K562 (cell line): ENCODE data around the gene DMAC2. TPM values are rescaled to one million over a fixed set of nuclear protein-coding genes. Genes with fewer than 3 reads are reported as not detected.

Experiments
- ADNP ChIP-seq: fragments of 200-800 bp; sonication (Bioruptor generic); IDR thresholded peaks from 2 replicates; pipeline ENCODE4 v1.6.1; 2016; ENCODE audit warnings: missing genetic modification characterization, missing compliant biosample characterization
- BCOR ChIP-seq: fragments of 450-650 bp; IDR thresholded peaks from 2 replicates; pipeline ENCODE4 v1.6.1; 2016
- CHD2 ChIP-seq: IDR thresholded peaks from 2 replicates; pipeline ENCODE4 v1.6.1; 2011; ENCODE audit warnings: low read depth, low read length
- DACH1 ChIP-seq: fragments of 450-650 bp; IDR thresholded peaks from 2 replicates; pipeline ENCODE4 v1.6.1; 2018; ENCODE audit not compliant: partially characterized antibody
- HDAC6 ChIP-seq: IDR thresholded peaks from 2 replicates; pipeline ENCODE4 v1.6.1; 2012; ENCODE audit warnings: low read depth, mild to moderate bottlenecking, control low read depth, inconsistent platforms, low read length, moderate library complexity
- HDGF ChIP-seq: fragments of 450-650 bp; IDR thresholded peaks from 2 replicates; pipeline ENCODE4 v1.6.1; 2016
- L3MBTL2 ChIP-seq: fragments of 450-650 bp; IDR thresholded peaks from 2 replicates; pipeline ENCODE4 v1.6.1; 2016; ENCODE audit warnings: mild to moderate bottlenecking, moderate library complexity
- NRF1 ChIP-seq, 2 experiments: fragments of 450-650 bp; IDR thresholded peaks in 1 of 2; conservative IDR thresholded peaks in 1 of 2; 2 replicates each; pipeline ENCODE4 v1.6.1; 2014; ENCODE audit warnings: mild to moderate bottlenecking in 2 of 2
- TAF15 ChIP-seq: fragments of 200-400 bp; formaldehyde crosslinking; IDR thresholded peaks from 2 replicates; pipeline ENCODE4 v1.6.1; 2017; ENCODE audit warnings: mild to moderate bottlenecking, low read depth, low read length, moderate library complexity
- ZNF121 ChIP-seq: sonication (generic); formaldehyde crosslinking; conservative IDR thresholded peaks from 2 replicates; pipeline ENCODE4 v1.8.0; 2022; ENCODE audit warnings: missing genetic modification reagents
- ZNF507 ChIP-seq: conservative IDR thresholded peaks from 2 replicates; pipeline ENCODE4 v1.6.1; 2017; ENCODE audit warnings: missing genetic modification characterization, missing compliant biosample characterization
- polyA plus RNA-seq, 8 experiments: library from polyadenylated mRNA; depleted of rRNA in 4 of 8; stranded (reverse) in 5 of 8; unstranded in 3 of 8; fragments of >200 nt; fragmentation: Nextera tagmentation in 2 of 8; fragmentation: Illumina TruSeq in 1 of 8; extraction: Ambion mirVana in 2 of 8; extraction: Trizol in 1 of 8; gene quantifications; 2 replicates each; pipeline versions ENCODE4 v1.2.1 to v1.2.3, GENCODE V29; 2011 to 2014; ENCODE audit warnings: inconsistent platforms in 1 of 8, missing spikeins in 1 of 8
- total RNA-seq, 7 experiments: library from RNA; depleted of rRNA in 6 of 7; stranded (reverse); fragments of >200 nt in 6 of 7; fragmentation: Illumina TruSeq in 2 of 7; extraction: Trizol in 2 of 7; gene quantifications; 2 replicates each; pipeline versions ENCODE4 v1.2.1 to v1.2.3, GENCODE V29; 2011 to 2021; ENCODE audit warnings: low replicate concordance in 1 of 7
- TF ChIP-seq, protein P1 (sequence below): sonication (generic); formaldehyde crosslinking; IDR thresholded peaks from 2 replicates; pipeline ENCODE4 v1.8.0; 2022; ENCODE audit warnings: mild to moderate bottlenecking, missing genetic modification reagents
- TF ChIP-seq, protein P2 (sequence below): sonication (generic); formaldehyde crosslinking; IDR thresholded peaks from 2 replicates; pipeline ENCODE4 v1.8.0; 2022; ENCODE audit warnings: mild to moderate bottlenecking, missing genetic modification reagents

Gene DMAC2
- total and polyA plus RNA-seq, 9 of the 15 experiments (the other 6 are each of a cell fraction or from before 2014, with no cell fraction given): 12.9 to 61.2 (median 43.1) TPM

DNA sequence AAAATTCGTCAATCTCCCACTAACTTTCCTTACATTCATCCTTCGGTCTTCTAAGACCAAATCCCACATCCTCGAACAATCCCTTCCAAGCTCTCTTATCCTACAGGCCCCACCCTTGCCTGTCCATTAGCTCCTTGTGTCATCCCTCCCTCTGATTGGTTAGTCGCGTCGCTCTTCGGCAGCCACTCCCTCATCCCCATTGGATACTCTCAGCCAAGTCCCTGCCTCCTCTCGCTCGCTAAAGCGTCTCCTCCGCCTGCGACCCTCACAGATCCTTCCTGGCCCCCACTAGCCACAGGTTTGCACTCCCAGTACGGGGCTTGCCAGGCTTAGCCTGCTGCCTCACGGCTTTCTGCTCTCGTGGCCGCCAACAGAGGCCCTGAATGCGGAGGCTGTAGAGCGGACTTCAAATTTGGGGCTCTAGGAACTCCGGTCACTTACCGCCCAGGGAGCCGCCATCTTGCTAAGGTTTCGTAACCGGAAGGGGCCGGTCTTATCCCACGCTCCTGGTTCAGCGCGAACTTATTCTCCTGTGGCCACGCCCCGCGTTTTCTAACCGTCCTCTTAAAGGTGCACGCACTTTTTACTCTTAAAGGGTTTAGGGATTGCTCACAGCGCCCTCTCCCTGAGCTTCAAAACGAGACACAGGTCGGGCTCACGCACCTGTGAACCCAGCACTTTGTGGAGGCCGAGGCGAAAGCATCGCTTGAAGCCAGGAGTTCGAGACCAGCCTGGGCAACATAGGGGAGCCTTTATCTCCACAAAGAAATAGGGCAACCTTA lies at the start of gene DMAC2 (continued):
- peak; percentile 35; the same call in 1 of the 2 replicates for TF ChIP-seq BCOR
- TF ChIP-seq ZNF507 (tag): no peak
- no peak for TF ChIP-seq ZNF121 (CRISPR knock-in tag)
- TF ChIP-seq ADNP (tag): peak; percentile 91
- TF ChIP-seq, protein P1, sequence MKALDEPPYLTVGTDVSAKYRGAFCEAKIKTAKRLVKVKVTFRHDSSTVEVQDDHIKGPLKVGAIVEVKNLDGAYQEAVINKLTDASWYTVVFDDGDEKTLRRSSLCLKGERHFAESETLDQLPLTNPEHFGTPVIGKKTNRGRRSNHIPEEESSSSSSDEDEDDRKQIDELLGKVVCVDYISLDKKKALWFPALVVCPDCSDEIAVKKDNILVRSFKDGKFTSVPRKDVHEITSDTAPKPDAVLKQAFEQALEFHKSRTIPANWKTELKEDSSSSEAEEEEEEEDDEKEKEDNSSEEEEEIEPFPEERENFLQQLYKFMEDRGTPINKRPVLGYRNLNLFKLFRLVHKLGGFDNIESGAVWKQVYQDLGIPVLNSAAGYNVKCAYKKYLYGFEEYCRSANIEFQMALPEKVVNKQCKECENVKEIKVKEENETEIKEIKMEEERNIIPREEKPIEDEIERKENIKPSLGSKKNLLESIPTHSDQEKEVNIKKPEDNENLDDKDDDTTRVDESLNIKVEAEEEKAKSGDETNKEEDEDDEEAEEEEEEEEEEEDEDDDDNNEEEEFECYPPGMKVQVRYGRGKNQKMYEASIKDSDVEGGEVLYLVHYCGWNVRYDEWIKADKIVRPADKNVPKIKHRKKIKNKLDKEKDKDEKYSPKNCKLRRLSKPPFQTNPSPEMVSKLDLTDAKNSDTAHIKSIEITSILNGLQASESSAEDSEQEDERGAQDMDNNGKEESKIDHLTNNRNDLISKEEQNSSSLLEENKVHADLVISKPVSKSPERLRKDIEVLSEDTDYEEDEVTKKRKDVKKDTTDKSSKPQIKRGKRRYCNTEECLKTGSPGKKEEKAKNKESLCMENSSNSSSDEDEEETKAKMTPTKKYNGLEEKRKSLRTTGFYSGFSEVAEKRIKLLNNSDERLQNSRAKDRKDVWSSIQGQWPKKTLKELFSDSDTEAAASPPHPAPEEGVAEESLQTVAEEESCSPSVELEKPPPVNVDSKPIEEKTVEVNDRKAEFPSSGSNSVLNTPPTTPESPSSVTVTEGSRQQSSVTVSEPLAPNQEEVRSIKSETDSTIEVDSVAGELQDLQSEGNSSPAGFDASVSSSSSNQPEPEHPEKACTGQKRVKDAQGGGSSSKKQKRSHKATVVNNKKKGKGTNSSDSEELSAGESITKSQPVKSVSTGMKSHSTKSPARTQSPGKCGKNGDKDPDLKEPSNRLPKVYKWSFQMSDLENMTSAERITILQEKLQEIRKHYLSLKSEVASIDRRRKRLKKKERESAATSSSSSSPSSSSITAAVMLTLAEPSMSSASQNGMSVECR (CRISPR knock-in tag): peak; percentile 74
- peak; percentile 45; the same call in 1 of the 2 replicates for TF ChIP-seq CHD2
- no peak for TF ChIP-seq TAF15
- 0 out of 2 replicates have a peak, but pooled peaks have one; percentile 67 for TF ChIP-seq HDGF
- no peak for TF ChIP-seq DACH1
- TF ChIP-seq, protein P2, sequence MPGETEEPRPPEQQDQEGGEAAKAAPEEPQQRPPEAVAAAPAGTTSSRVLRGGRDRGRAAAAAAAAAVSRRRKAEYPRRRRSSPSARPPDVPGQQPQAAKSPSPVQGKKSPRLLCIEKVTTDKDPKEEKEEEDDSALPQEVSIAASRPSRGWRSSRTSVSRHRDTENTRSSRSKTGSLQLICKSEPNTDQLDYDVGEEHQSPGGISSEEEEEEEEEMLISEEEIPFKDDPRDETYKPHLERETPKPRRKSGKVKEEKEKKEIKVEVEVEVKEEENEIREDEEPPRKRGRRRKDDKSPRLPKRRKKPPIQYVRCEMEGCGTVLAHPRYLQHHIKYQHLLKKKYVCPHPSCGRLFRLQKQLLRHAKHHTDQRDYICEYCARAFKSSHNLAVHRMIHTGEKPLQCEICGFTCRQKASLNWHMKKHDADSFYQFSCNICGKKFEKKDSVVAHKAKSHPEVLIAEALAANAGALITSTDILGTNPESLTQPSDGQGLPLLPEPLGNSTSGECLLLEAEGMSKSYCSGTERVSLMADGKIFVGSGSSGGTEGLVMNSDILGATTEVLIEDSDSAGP (CRISPR knock-in tag): peak; percentile 98
- TF ChIP-seq NRF1 (conservative IDR thresholded peaks at IDR 0.05 in 1 of 2, IDR thresholded peaks at IDR 0.05 in 1 of 2): peak; percentile 76 to 81
- TF ChIP-seq HDAC6: no peak
- peak; percentile 74; the same call in 1 of the 2 replicates for TF ChIP-seq L3MBTL2
